ENCODE data around the gene ZDHHC8. TPM values are rescaled to one million over a fixed set of nuclear protein-coding genes. Genes with fewer than 3 reads are reported as not detected.

ZDHHC8 gene
- total RNA-seq, 1 donor from 2014 or later, result 118 TPM

DNA sequence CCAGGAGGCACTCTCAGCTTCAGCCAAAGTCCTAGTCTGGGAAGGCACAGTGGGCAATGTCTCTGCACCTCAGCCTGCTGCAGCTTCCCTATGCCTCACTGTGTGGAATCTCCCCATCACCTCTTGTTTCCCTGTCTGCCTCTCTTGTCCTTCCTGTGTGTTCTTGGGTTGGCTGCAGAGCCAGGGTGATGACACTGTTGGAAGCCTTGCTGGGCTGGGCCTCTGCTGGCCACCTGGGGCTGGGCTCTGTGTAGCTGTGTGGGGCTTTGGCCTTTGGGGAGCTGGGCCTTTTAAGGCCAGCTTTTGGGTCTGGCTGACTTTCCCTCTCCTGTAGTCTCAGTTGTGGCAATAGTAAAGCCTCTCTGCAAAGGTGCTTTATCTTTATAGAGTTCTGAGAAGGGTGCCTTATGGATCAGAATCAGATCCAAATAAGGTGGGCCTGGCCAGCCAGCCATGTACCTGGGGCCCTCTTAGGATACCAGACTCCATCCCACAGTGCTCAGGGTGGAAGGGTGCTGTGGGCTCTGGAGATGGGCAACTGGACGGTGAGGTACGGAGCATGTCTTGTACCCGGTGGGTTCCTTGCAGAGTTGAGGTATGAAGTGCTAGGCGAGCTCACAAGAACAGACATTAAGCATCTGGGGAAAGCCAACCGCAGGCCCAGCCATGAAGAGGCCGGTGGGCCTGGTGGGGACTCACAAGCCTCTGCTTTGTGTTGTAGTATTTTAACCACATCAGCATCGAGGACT lies 26.0 kb upstream of the ZDHHC8 start:
- Mint-ChIP-seq H3K4me3 (ENCODE audit: unreplicated experiment) (no peak overlapping the region), H3K27me3 (ENCODE audit: unreplicated experiment) (peaks cover 18% of the 10 kb centered on the region), H3K4me1 (ENCODE audit: unreplicated experiment) (no peaks in the 10 kb centered on the region), H3K36me3 (ENCODE audit: low read depth, unreplicated experiment) (peaks cover 34% of the 10 kb centered on the region), H3K9me3 (ENCODE audit: unreplicated experiment) (no peaks in the 10 kb centered on the region), H3K27ac (ENCODE audit: unreplicated experiment) (no peak overlapping the region)
- no peak for DNase-seq (ENCODE audit: low spot score)
- TF ChIP-seq, protein P1, sequence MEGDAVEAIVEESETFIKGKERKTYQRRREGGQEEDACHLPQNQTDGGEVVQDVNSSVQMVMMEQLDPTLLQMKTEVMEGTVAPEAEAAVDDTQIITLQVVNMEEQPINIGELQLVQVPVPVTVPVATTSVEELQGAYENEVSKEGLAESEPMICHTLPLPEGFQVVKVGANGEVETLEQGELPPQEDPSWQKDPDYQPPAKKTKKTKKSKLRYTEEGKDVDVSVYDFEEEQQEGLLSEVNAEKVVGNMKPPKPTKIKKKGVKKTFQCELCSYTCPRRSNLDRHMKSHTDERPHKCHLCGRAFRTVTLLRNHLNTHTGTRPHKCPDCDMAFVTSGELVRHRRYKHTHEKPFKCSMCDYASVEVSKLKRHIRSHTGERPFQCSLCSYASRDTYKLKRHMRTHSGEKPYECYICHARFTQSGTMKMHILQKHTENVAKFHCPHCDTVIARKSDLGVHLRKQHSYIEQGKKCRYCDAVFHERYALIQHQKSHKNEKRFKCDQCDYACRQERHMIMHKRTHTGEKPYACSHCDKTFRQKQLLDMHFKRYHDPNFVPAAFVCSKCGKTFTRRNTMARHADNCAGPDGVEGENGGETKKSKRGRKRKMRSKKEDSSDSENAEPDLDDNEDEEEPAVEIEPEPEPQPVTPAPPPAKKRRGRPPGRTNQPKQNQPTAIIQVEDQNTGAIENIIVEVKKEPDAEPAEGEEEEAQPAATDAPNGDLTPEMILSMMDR (IDR thresholded peaks at IDR 0.05; ENCODE audit: unreplicated experiment), result no peak

- Mint-ChIP-seq H3K4me3 (ENCODE audit: unreplicated experiment) (no peak overlapping the region), H3K27me3 (ENCODE audit: unreplicated experiment) (peaks cover 20% of the 10 kb centered on the region), H3K4me1 (ENCODE audit: unreplicated experiment) (no peaks in the 10 kb centered on the region), H3K36me3 (ENCODE audit: low read depth, unreplicated experiment) (peaks cover 34% of the 10 kb centered on the region), H3K27ac (ENCODE audit: unreplicated experiment) (no peak overlapping the region), H3K9me3 (ENCODE audit: unreplicated experiment) (no peaks in the 10 kb centered on the region)
- DNase-seq (ENCODE audit: low spot score), result no peak
- TF ChIP-seq, protein P1 (IDR thresholded peaks at IDR 0.05; ENCODE audit: unreplicated experiment), result no peak
Measured at GRCh38 chr22:20106205-20106848, 25.3 kb upstream of the ZDHHC8 start.

DNA sequence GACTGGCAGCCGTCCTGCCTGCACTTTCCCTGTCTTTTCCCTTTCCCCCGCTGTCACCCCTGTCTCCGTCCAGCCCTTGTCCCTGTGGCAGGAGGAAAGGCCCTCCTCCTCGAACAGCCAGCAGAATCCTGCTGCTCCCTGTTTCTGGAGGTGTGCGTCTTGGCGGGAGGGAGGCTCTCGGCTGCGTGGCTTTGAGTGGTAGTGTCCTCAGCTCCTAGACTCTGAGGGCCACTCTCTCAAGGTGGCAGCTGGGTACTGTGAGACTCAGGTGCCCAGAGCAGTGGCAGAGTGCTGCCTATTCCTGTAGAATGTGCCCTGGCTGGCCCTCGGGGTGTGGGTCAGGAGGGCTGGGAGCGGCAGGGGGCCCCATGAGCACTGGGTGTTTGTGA lies 24.8 kb upstream of the ZDHHC8 start:
- Mint-ChIP-seq H3K36me3 (ENCODE audit: low read depth, unreplicated experiment) (peaks cover 32% of the 10 kb centered on the region), H3K27me3 (ENCODE audit: unreplicated experiment) (peaks cover 20% of the 10 kb centered on the region), H3K4me1 (ENCODE audit: unreplicated experiment) (no peaks in the 10 kb centered on the region), H3K4me3 (ENCODE audit: unreplicated experiment) (no peak overlapping the region), H3K27ac (ENCODE audit: unreplicated experiment) (no peak overlapping the region), H3K9me3 (ENCODE audit: unreplicated experiment) (no peaks in the 10 kb centered on the region)
- DNase-seq (ENCODE audit: low spot score), result no peak
- TF ChIP-seq, protein P1 (IDR thresholded peaks at IDR 0.05; ENCODE audit: unreplicated experiment), result no peak

DNA sequence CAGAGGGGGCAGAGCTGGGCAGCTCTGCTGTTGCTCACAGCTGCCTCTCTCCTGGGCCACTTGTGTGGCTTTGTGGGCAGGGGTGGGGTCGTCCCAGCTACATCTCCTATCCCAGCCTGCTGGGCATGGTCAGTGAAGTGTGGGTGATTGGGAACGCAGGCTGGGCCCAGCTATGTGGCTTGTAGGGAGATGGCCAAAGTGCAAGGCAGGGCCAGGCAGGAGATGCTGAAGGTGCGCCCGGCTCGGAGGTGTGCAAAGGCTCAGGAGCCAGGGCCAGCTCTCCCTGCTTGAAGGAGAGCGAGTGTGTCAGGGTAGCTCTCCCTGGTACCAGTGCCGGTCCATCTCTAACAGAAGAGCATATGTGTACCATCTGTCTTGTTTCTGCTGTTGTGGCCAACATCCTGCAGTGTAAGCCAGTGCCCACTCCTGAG lies 24.1 kb upstream of the ZDHHC8 start:
- H3K27ac Mint-ChIP-seq (ENCODE audit: unreplicated experiment), result no peak overlapping the region

More for the DNA sequence above, 24.1 kb upstream of the ZDHHC8 start:
- Mint-ChIP-seq H3K27me3 (ENCODE audit: unreplicated experiment) (peaks cover 19% of the 10 kb centered on the region), H3K4me3 (ENCODE audit: unreplicated experiment) (no peak overlapping the region), H3K36me3 (ENCODE audit: low read depth, unreplicated experiment) (peaks cover 26% of the 10 kb centered on the region), H3K4me1 (ENCODE audit: unreplicated experiment) (no peaks in the 10 kb centered on the region), H3K9me3 (ENCODE audit: unreplicated experiment) (no peaks in the 10 kb centered on the region)
- no peak for DNase-seq (ENCODE audit: low spot score)
- TF ChIP-seq, protein P1 (IDR thresholded peaks at IDR 0.05; ENCODE audit: unreplicated experiment), result no peak

Data from endothelial cell (in vitro differentiated cells).